Measurements from ENCODE around the gene GDNF.

The GDNF gene

GRCh38 chr5:37858250-37858649, 18.4 kb upstream of the GDNF start:
- no peak for TF ChIP-seq CSDC2 (CRISPR knock-in tag; IDR thresholded peaks at IDR 0.05)
- no peak for TF ChIP-seq ZNF8 (CRISPR knock-in tag; IDR thresholded peaks at IDR 0.05)
- no peak for TF ChIP-seq CSRNP3 (CRISPR knock-in tag; IDR thresholded peaks at IDR 0.05)
- TF ChIP-seq ZC3H10 (CRISPR knock-in tag; IDR thresholded peaks at IDR 0.05) = no peak
- no peak for TF ChIP-seq TCF4 (CRISPR knock-in tag; IDR thresholded peaks at IDR 0.05; ENCODE audit: borderline replicate concordance)
- TF ChIP-seq TOX (CRISPR knock-in tag; IDR thresholded peaks at IDR 0.05; ENCODE audit: borderline replicate concordance) = no peak
- TF ChIP-seq SNAI2 (CRISPR knock-in tag; IDR thresholded peaks at IDR 0.05) = no peak
- TF ChIP-seq PPARA (CRISPR knock-in tag; IDR thresholded peaks at IDR 0.05; ENCODE audit: borderline replicate concordance) = no peak
- no peak for TF ChIP-seq POU6F1 (CRISPR knock-in tag; IDR thresholded peaks at IDR 0.05; ENCODE audit: borderline replicate concordance, low read depth)
- TF ChIP-seq RARB (CRISPR knock-in tag; IDR thresholded peaks at IDR 0.05) = no peak
- TF ChIP-seq ZFP30 (CRISPR knock-in tag; IDR thresholded peaks at IDR 0.05) = no peak
- ATAC-seq = no peak

GRCh38 chr5:37857696-37858095, 17.9 kb upstream of the GDNF start:
- no peak for TF ChIP-seq PPARA (CRISPR knock-in tag; IDR thresholded peaks at IDR 0.05; ENCODE audit: borderline replicate concordance)
- TF ChIP-seq ZNF565 (CRISPR knock-in tag; conservative IDR thresholded peaks at IDR 0.05; ENCODE audit: low read depth) = no peak
- no peak for TF ChIP-seq TCF4 (CRISPR knock-in tag; IDR thresholded peaks at IDR 0.05; ENCODE audit: borderline replicate concordance)
- no peak for TF ChIP-seq RARB (CRISPR knock-in tag; IDR thresholded peaks at IDR 0.05)
- no peak for TF ChIP-seq CREB5 (CRISPR knock-in tag; IDR thresholded peaks at IDR 0.05; ENCODE audit: low read depth)
- TF ChIP-seq SNAI2 (CRISPR knock-in tag; IDR thresholded peaks at IDR 0.05) = no peak
- TF ChIP-seq ZFP30 (CRISPR knock-in tag; IDR thresholded peaks at IDR 0.05) = no peak
- no peak for TF ChIP-seq CSDC2 (CRISPR knock-in tag; IDR thresholded peaks at IDR 0.05)
- TF ChIP-seq PATZ1 (CRISPR knock-in tag; IDR thresholded peaks at IDR 0.05; ENCODE audit: borderline replicate concordance) = no peak
- TF ChIP-seq ISL1 (CRISPR knock-in tag; IDR thresholded peaks at IDR 0.05) = no peak
- no peak for ATAC-seq

GRCh38 chr5:37855438-37855837, 15.6 kb upstream of the GDNF start:
- no peak for TF ChIP-seq CREB5 (CRISPR knock-in tag; IDR thresholded peaks at IDR 0.05; ENCODE audit: low read depth)
- TF ChIP-seq PATZ1 (CRISPR knock-in tag; IDR thresholded peaks at IDR 0.05; ENCODE audit: borderline replicate concordance) = no peak
- TF ChIP-seq PPARA (CRISPR knock-in tag; IDR thresholded peaks at IDR 0.05; ENCODE audit: borderline replicate concordance) = no peak
- no peak for TF ChIP-seq ARNTL (CRISPR knock-in tag; IDR thresholded peaks at IDR 0.05; ENCODE audit: borderline replicate concordance, low read depth)
- no peak for TF ChIP-seq TCF4 (CRISPR knock-in tag; IDR thresholded peaks at IDR 0.05; ENCODE audit: borderline replicate concordance)
- no peak for TF ChIP-seq SNAI2 (CRISPR knock-in tag; IDR thresholded peaks at IDR 0.05)
- TF ChIP-seq ZC3H10 (CRISPR knock-in tag; IDR thresholded peaks at IDR 0.05) = no peak
- TF ChIP-seq ZFP30 (CRISPR knock-in tag; IDR thresholded peaks at IDR 0.05) = no peak
- no peak for TF ChIP-seq ZNF70 (CRISPR knock-in tag; IDR thresholded peaks at IDR 0.05)
- no peak for TF ChIP-seq TOX (CRISPR knock-in tag; IDR thresholded peaks at IDR 0.05; ENCODE audit: borderline replicate concordance)
- TF ChIP-seq POU6F1 (CRISPR knock-in tag; IDR thresholded peaks at IDR 0.05; ENCODE audit: borderline replicate concordance, low read depth) = no peak
- TF ChIP-seq ZNF565 (CRISPR knock-in tag; conservative IDR thresholded peaks at IDR 0.05; ENCODE audit: low read depth) = no peak
- no peak for TF ChIP-seq ESRRG (CRISPR knock-in tag; IDR thresholded peaks at IDR 0.05)
- TF ChIP-seq ISL1 (CRISPR knock-in tag; IDR thresholded peaks at IDR 0.05) = no peak
- no peak for TF ChIP-seq CSDC2 (CRISPR knock-in tag; IDR thresholded peaks at IDR 0.05)
- no peak for TF ChIP-seq BACH2 (CRISPR knock-in tag; IDR thresholded peaks at IDR 0.05; ENCODE audit: borderline replicate concordance)
- TF ChIP-seq CSRNP3 (CRISPR knock-in tag; IDR thresholded peaks at IDR 0.05) = no peak
- no peak for ATAC-seq
